ENCODE results near the gene CARD9. TPM values are rescaled to one million over a fixed set of nuclear protein-coding genes. Genes with fewer than 3 reads are reported as not detected.

CARD9 gene
- total and polyA plus RNA-seq, 2 of the 4 experiments (the other 2 are of a cell fraction), result 0.36 to 1.9 TPM

GRCh38 chr9:136343121-136343883 lies 30.2 kb downstream of the CARD9 start:
- H3K9ac ChIP-seq (ENCODE audit: low read depth, low read length), result no peak overlapping the region
- in situ Hi-C loops (cut with MboI; ENCODE audit: low sequenced_read_pairs), result no loop called here
- peak overlapping the region; percentile 29 for H2AK9ac ChIP-seq (replicated peaks; ENCODE audit: low read depth, low read length, poor library complexity)
- peak overlapping the region in 1 of 2 experiments; percentile 19; a peak in 2 of 4 replicates for H4K8ac ChIP-seq (ENCODE audit: low read depth in 2 of 2, low read length in 2 of 2)
- H3K79me1 ChIP-seq (ENCODE audit: low read depth in 1 of 2, low read length in 2 of 2), result peaks cover 16 to 60% of the 10 kb centered on the region in 2 experiments
- H3K4me2 ChIP-seq (ENCODE audit: low read depth, low read length), result no peak overlapping the region
- no peak overlapping the region for H3K23ac ChIP-seq (ENCODE audit: low read depth, low read length)
- BruUV-seq (replicated peaks), result no TSS peak
- H4K20me1 ChIP-seq (ENCODE audit: insufficient read depth, low read length), result peaks cover 76% of the 10 kb centered on the region
- H3K36me3 ChIP-seq (ENCODE audit: control insufficient read depth, insufficient read depth, low read length), result peaks cover 76% of the 10 kb centered on the region
- H2BK20ac ChIP-seq (ENCODE audit: low read depth, low read length), result no peak overlapping the region
- WGBS, 2 experiments (ENCODE audit: extremely low coverage in 2 of 2, insufficient read length in 1 of 2), result 94% methylated on average over 11 of the region's 23 CpGs; no CpG with 5 or more reads in 1 of the 2 experiments
- dilution Hi-C loops (cut with HindIII; ENCODE audit: low sequenced_read_pairs, unreplicated experiment), result no loop called here
- ATAC-seq (ENCODE audit: low read depth) (no peak), DNase-seq (no peak)
- peak overlapping the region; percentile 46; the same call in 1 of the 2 replicates for H3K4ac ChIP-seq (ENCODE audit: low read depth, low read length)
- no peak overlapping the region for H3K4me3 ChIP-seq (ENCODE audit: insufficient read depth, low read depth, low read length)
- no peaks in the 10 kb centered on the region for H3K9me3 ChIP-seq (ENCODE audit: control insufficient read depth, insufficient read depth, low read length)
- peaks cover 8% of the 10 kb centered on the region; the same call in 1 of the 2 replicates for H3K4me1 ChIP-seq (ENCODE audit: control insufficient read depth, insufficient read depth, low read length)
- intact Hi-C loops (cut with micrococcal nuclease), result no loop called here
- H2BK120ac ChIP-seq (ENCODE audit: low read depth, low read length), result no peak overlapping the region
- TF ChIP-seq BHLHE40 (IDR thresholded peaks at IDR 0.05; ENCODE audit: low read depth, low read length), result no peak
- TF ChIP-seq POLR2A (IDR thresholded peaks at IDR 0.05; ENCODE audit: low read depth, low read length), result no peak; the same call in 1 of the 2 replicates
- TF ChIP-seq MAZ (IDR thresholded peaks at IDR 0.05; ENCODE audit: borderline replicate concordance, low read depth, low read length), result no peak
- no peak for TF ChIP-seq CTCF (conservative IDR thresholded peaks at IDR 0.05; ENCODE audit: low read depth, low read length)
- no peak for TF ChIP-seq USF2 (IDR thresholded peaks at IDR 0.05; ENCODE audit: low read depth, low read length)
- no peak for TF ChIP-seq CHD1 (IDR thresholded peaks at IDR 0.05; ENCODE audit: low read depth, low read length)
- TF ChIP-seq RCOR1 (IDR thresholded peaks at IDR 0.05; ENCODE audit: insufficient replicate concordance, low read length), result no peak
- TF ChIP-seq SMC3 (IDR thresholded peaks at IDR 0.05; ENCODE audit: low read depth, low read length), result no peak
- no peak for TF ChIP-seq NFE2L2 (IDR thresholded peaks at IDR 0.05; ENCODE audit: low read depth, low read length)
- no peak for TF ChIP-seq CEBPB (IDR thresholded peaks at IDR 0.05; ENCODE audit: low read depth, low read length)
- no peak for TF ChIP-seq MAFK (IDR thresholded peaks at IDR 0.05; ENCODE audit: low read depth, low read length)
- no peak for TF ChIP-seq RFX5 (IDR thresholded peaks at IDR 0.05; ENCODE audit: low read depth, low read length)
- H2BK15ac ChIP-seq (ENCODE audit: low read depth, low read length), result no peak overlapping the region
- no peak overlapping the region for H3K56ac ChIP-seq (ENCODE audit: extremely low read depth, insufficient read depth, low read length)
- peaks cover 4% of the 10 kb centered on the region; the same call in 1 of the 2 replicates for H3K9me1 ChIP-seq (ENCODE audit: insufficient read depth, low read length)
- H2BK5ac ChIP-seq (ENCODE audit: low read depth, low read length, poor library complexity, severe bottlenecking), result peak overlapping the region; percentile 7
- ChIA-PET CTCF (no interaction called here), POLR2A (ENCODE audit: unreplicated experiment) (no interaction called here)
- no peaks in the 10 kb centered on the region for H3K27me3 ChIP-seq (ENCODE audit: control insufficient read depth, insufficient read depth, low read length)
- H2AFZ ChIP-seq (replicated peaks; ENCODE audit: low read length, poor library complexity), result peak overlapping the region; percentile 32
- H2AK5ac ChIP-seq (ENCODE audit: low read depth, low read length), result peak overlapping the region; percentile 38; the same call in 1 of the 2 replicates
- no peak overlapping the region for H4K5ac ChIP-seq (ENCODE audit: low read depth, low read length)
- peak overlapping the region; percentile 14; the same call in 1 of the 2 replicates for H3K14ac ChIP-seq (replicated peaks; ENCODE audit: low read depth, low read length)
- peak overlapping the region; percentile 4; the same call in 1 of the 2 replicates for H3K27ac ChIP-seq (ENCODE audit: insufficient read depth, low read length)
- H4K91ac ChIP-seq (ENCODE audit: insufficient read depth, low read depth, low read length), result no peak overlapping the region; the same call in 1 of the 2 replicates
- H3K18ac ChIP-seq (ENCODE audit: low read depth, low read length), result no peak overlapping the region

Measured in IMR-90 (cell line).